ENCODE results near the gene IL26. TPM values are rescaled to one million over a fixed set of nuclear protein-coding genes. Genes with fewer than 3 reads are reported as not detected.

The IL26 gene
- total RNA-seq, 1 donor from 2014 or later: 2.5 TPM

DNA sequence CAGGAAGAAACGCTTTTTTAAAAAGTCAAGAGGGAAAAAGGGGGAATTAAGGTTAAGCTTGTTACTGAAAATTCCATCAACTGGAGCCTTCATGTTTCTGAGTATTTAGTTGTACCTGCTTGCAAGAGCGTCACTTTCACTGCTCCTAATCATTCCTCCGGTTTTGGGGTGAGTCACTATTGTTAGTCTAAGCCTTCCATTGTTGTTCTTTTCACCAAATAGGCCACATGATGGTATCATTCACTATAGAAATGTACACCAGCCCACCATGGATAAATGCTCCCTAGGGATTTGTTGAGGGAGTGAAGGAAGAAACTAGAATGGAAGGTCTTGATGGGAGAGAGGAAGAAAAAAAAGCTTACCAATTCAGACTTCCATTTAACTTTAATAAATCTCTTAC lies 24.8 kb upstream of the IL26 start:
- DNase-seq (ENCODE audit: low spot score): no peak
- Mint-ChIP-seq H3K9me3 (ENCODE audit: low read depth) (no peaks in the 10 kb centered on the region), H3K4me3 (ENCODE audit: unreplicated experiment) (no peak overlapping the region), H3K27me3 (ENCODE audit: low read depth) (no peaks in the 10 kb centered on the region), H3K36me3 (ENCODE audit: low read depth) (no peaks in the 10 kb centered on the region), H3K27ac (ENCODE audit: unreplicated experiment) (no peak overlapping the region), H3K4me1 (ENCODE audit: low read depth) (peaks cover 8% of the 10 kb centered on the region)
- TF ChIP-seq, protein P1, sequence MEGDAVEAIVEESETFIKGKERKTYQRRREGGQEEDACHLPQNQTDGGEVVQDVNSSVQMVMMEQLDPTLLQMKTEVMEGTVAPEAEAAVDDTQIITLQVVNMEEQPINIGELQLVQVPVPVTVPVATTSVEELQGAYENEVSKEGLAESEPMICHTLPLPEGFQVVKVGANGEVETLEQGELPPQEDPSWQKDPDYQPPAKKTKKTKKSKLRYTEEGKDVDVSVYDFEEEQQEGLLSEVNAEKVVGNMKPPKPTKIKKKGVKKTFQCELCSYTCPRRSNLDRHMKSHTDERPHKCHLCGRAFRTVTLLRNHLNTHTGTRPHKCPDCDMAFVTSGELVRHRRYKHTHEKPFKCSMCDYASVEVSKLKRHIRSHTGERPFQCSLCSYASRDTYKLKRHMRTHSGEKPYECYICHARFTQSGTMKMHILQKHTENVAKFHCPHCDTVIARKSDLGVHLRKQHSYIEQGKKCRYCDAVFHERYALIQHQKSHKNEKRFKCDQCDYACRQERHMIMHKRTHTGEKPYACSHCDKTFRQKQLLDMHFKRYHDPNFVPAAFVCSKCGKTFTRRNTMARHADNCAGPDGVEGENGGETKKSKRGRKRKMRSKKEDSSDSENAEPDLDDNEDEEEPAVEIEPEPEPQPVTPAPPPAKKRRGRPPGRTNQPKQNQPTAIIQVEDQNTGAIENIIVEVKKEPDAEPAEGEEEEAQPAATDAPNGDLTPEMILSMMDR (IDR thresholded peaks at IDR 0.05): no peak

DNA sequence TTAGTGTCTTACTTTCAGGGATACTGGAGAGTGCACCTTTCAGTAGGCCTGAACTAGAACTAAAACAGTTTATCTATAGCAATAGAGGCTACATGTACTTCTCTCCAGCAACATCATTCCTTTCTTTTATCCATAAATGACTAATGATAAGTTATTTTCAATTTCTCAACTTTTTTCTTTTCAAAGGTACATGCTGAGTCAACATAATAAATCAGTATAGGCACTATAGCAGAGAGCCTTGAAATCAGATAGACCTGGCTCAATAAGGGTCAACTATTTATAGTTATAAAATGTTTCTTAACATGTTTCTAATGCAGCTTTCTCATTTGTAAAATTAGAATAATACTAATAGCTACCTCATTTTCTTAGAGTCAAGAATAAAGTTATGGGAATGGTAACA lies 22.2 kb upstream of the IL26 start:
- H3K4me1 Mint-ChIP-seq (ENCODE audit: low read depth): peaks cover 14% of the 10 kb centered on the region
- no peak overlapping the region for H3K27ac Mint-ChIP-seq (ENCODE audit: unreplicated experiment)
- DNase-seq (ENCODE audit: low spot score): no peak
- no peaks in the 10 kb centered on the region for H3K36me3 Mint-ChIP-seq (ENCODE audit: low read depth)
- TF ChIP-seq, protein P1 (IDR thresholded peaks at IDR 0.05): no peak
- no peaks in the 10 kb centered on the region for H3K27me3 Mint-ChIP-seq (ENCODE audit: low read depth)
- H3K9me3 Mint-ChIP-seq (ENCODE audit: low read depth): no peaks in the 10 kb centered on the region
- no peak overlapping the region for H3K4me3 Mint-ChIP-seq (ENCODE audit: unreplicated experiment)

- Mint-ChIP-seq H3K9me3 (ENCODE audit: low read depth) (no peaks in the 10 kb centered on the region), H3K36me3 (ENCODE audit: low read depth) (no peaks in the 10 kb centered on the region), H3K27me3 (ENCODE audit: low read depth) (no peaks in the 10 kb centered on the region), H3K4me1 (ENCODE audit: low read depth) (peaks cover 20% of the 10 kb centered on the region), H3K4me3 (ENCODE audit: unreplicated experiment) (no peak overlapping the region), H3K27ac (ENCODE audit: unreplicated experiment) (peak overlapping the region; percentile 62)
- TF ChIP-seq, protein P1 (IDR thresholded peaks at IDR 0.05): no peak
- DNase-seq (ENCODE audit: low spot score): no peak
Observed at GRCh38 chr12:68246350-68246749, 20.7 kb upstream of the IL26 start.

GRCh38 chr12:68245180-68246021 lies 19.8 kb upstream of the IL26 start:
- Mint-ChIP-seq H3K27me3 (ENCODE audit: low read depth) (no peaks in the 10 kb centered on the region), H3K4me3 (ENCODE audit: unreplicated experiment) (no peak overlapping the region), H3K9me3 (ENCODE audit: low read depth) (no peaks in the 10 kb centered on the region), H3K36me3 (ENCODE audit: low read depth) (no peaks in the 10 kb centered on the region), H3K4me1 (ENCODE audit: low read depth) (peaks cover 29% of the 10 kb centered on the region), H3K27ac (ENCODE audit: unreplicated experiment) (peak overlapping the region; percentile 56)
- TF ChIP-seq, protein P1 (IDR thresholded peaks at IDR 0.05): no peak
- DNase-seq (ENCODE audit: low spot score): no peak

DNA sequence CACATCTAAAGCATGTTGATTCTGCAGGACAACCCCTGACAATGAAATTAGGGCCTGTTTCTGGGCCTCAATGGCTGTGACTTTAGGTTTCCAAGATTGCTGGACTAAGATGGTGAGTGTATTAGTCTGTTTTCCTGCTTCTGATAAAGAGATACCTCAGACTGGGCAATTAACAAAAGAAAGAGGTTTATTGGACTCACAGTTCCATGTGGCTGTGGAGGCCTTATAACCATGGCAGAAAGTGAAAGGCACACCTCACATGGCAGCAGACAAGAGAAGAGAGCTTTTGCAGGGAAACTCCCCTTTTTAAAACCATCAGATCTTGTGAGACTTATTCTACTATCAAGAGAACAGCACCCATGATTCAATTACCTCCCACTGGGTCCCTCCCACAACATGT lies 17.2 kb upstream of the IL26 start:
- no peaks in the 10 kb centered on the region for H3K9me3 Mint-ChIP-seq (ENCODE audit: low read depth)
- H3K36me3 Mint-ChIP-seq (ENCODE audit: low read depth): no peaks in the 10 kb centered on the region
- H3K27ac Mint-ChIP-seq (ENCODE audit: unreplicated experiment): no peak overlapping the region
- no peaks in the 10 kb centered on the region for H3K27me3 Mint-ChIP-seq (ENCODE audit: low read depth)
- DNase-seq (ENCODE audit: low spot score): no peak
- TF ChIP-seq, protein P1 (IDR thresholded peaks at IDR 0.05): no peak
- H3K4me1 Mint-ChIP-seq (ENCODE audit: low read depth): peaks cover 45% of the 10 kb centered on the region
- no peak overlapping the region for H3K4me3 Mint-ChIP-seq (ENCODE audit: unreplicated experiment)

Measured in chondrocyte (in vitro differentiated cells).